Stomach smooth muscle (tissue), 2 donors: ENCODE data around the gene SLC7A8.
A peak's percentile ranks its signal among the peaks of the same experiment; 100 is the strongest.

Experiments
- H3K27ac ChIP-seq: one replicate; pipeline ENCODE4 v1.7.0; 2013; ENCODE audit warnings: mild to moderate bottlenecking, low read length, inconsistent platforms
- H3K27me3 ChIP-seq, 2 donors: one replicate each; pipeline ENCODE4 v1.7.0; 2013; ENCODE audit warnings: low read length in 2 of 2; ENCODE audit not compliant: insufficient read depth in 2 of 2, control insufficient read depth in 1 of 2
- H3K36me3 ChIP-seq, 2 donors: one replicate each; pipeline ENCODE4 v1.7.0; 2013; ENCODE audit warnings: low read length in 2 of 2; ENCODE audit not compliant: control insufficient read depth in 2 of 2, insufficient read depth in 2 of 2
- H3K4me1 ChIP-seq: one replicate; pipeline ENCODE4 v1.7.0; 2013; ENCODE audit warnings: low read length; ENCODE audit not compliant: control insufficient read depth, insufficient read depth
- H3K4me3 ChIP-seq, 2 donors: one replicate each; pipeline ENCODE4 v1.7.0; 2013; ENCODE audit warnings: low read length in 2 of 2
- H3K9ac ChIP-seq, 2 donors: one replicate each; pipeline ENCODE4 v1.7.0; 2013; ENCODE audit warnings: low read length in 2 of 2, mild to moderate bottlenecking in 1 of 2
- H3K9me3 ChIP-seq, 2 donors: one replicate each; pipeline ENCODE4 v1.7.0; 2013; ENCODE audit warnings: low read length in 2 of 2; ENCODE audit not compliant: control insufficient read depth in 2 of 2
- donor health status: healthy.
- donor health status: Pancreatic carcinoma.

The SLC7A8 gene

DNA sequence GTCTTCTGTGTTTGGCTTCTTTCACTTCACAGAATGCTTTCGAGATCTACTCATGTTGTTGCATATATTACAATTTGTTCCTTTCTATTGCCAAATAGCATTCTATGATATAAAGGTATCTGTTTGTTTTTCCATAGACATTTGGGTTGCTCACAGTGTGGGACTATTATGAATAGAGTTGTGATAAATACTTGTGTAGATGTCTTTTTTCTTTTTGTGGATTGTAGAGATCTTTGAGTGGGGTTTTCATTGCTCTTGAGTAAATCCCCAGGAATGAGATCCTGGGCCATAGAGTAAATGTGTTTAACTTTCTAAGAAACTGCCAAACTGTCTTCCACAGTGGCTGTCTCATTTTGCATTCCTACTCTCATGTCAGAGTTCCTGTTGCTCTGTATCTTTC lies 39.5 kb downstream of the SLC7A8 start:
- H3K27ac ChIP-seq, result no peak overlapping the region
- H3K4me1 ChIP-seq, result peaks cover 59% of the 10 kb centered on the region
- no peaks in the 10 kb centered on the region for H3K9me3 ChIP-seq

DNA sequence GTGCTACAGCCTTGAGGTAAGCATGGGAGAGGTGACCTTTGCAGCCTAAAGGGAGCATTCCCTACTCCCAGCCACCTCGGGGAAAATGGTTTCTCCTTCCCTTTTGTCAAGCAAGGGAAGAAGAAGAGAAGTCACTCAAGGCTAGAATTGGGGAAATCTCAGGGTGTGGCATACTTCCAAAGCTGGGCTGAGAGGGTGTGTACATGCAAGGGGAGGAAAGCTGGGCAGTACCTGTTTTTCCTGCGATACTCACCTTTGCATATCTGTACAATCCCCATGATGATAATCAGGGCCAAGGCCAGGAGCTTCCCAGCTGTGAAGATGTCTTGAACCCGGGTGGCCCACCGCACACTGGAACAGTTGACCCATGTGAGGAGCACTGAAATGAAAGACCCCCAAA lies 40.6 kb downstream of the SLC7A8 start:
- H3K4me3 ChIP-seq, result no peak overlapping the region
- H3K27ac ChIP-seq, result peak overlapping the region; percentile 91
- peaks cover 60% of the 10 kb centered on the region for H3K4me1 ChIP-seq

More for the DNA sequence above, 39.5 kb downstream of the SLC7A8 start:
- Histone ChIP-seq H3K4me3 (no peak overlapping the region), H3K9ac (no peak overlapping the region), H3K27me3 (no peaks in the 10 kb centered on the region), H3K36me3 (peaks cover 0 to 7% of the 10 kb centered on the region in 2 donors)

DNA sequence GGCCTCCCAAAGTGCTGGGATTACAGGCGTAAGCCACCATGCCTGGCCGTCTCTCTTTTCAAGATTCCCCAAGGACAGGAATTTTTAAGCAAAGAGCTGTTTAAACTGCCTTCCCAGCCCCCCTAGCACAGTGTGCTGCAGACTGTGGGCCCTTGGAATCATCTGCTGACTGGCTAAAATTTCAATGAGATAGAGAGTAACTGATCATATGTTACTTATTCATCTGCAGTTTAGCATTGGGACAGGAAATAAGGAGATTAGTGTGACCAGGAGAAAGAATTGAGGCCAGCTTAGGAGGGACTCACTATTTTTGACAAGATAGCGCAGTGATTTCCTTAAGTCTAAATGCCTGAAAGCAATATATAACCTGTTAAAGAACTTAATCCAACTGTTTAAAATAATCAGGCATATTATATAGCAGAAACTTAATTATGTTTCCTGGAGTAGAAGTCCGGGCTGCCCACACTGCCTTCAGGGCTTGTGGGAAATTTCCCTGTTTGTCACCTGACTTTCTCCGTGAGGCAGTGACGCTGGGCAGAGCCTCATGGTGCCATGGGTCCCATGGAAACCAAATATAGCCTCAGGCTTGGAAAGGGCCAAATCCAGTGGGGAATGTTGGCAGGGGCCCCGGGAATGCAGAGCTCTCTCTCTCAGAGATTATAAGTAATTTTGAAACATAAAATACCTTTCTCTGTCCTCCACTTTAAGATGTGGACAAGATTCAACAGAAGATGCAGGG lies 41.6 kb downstream of the SLC7A8 start:
- Histone ChIP-seq H3K27me3 (no peaks in the 10 kb centered on the region), H3K36me3 (peaks cover 0 to 8% of the 10 kb centered on the region in 2 donors), H3K4me3 (no peak overlapping the region), H3K4me1 (peaks cover 61% of the 10 kb centered on the region), H3K9ac (peak overlapping the region in 1 of 2 donors; percentile 55), H3K27ac (peak overlapping the region; percentile 91), H3K9me3 (no peaks in the 10 kb centered on the region)

More for the DNA sequence above, 40.6 kb downstream of the SLC7A8 start:
- Histone ChIP-seq H3K9me3 (no peaks in the 10 kb centered on the region), H3K9ac (no peak overlapping the region), H3K27me3 (no peaks in the 10 kb centered on the region), H3K36me3 (peaks cover 0 to 7% of the 10 kb centered on the region in 2 donors)

DNA sequence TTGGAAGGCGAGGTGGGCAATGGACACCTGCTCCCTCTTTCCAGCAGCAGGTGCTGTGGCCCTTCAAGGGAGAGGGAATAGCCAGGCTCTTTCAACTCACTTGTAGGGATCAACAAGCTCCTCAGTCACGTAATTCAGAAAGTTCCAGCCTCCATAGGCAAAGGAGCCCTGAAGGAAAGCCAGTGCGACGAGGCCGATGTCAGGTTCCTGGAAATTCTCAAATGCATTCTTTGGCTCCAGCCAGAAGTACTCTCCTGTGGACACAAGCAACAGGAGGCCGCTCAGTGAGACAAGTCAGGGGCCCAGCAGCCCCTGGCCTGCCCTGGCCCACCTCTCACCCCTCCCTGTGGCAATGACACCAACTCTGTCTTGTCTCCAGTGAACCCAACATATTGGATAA lies 43.1 kb downstream of the SLC7A8 start:
- Histone ChIP-seq H3K9me3 (no peaks in the 10 kb centered on the region), H3K4me1 (peaks cover 54% of the 10 kb centered on the region), H3K27ac (peak overlapping the region; percentile 91)

DNA sequence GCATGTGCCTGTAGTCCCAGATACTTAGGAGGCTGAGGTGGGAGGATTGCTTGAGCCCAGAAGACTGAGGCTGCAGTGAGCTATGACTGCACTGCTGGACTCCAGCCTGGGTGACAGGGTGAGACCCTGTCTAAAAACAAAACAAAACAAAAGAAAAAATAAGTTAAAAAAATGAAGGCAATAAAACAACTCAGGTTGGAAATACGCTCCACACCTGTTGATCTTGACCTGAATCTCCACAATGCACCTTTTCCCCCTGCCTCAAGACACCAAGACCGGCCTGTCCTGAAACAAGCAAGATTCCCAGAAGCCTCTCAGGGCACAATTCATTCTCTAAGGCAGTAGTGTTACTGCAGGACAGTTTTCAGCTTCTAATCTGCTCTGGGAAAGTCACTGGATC lies 43.6 kb downstream of the SLC7A8 start:
- H3K9me3 ChIP-seq, result no peaks in the 10 kb centered on the region
- peaks cover 54% of the 10 kb centered on the region for H3K4me1 ChIP-seq

More for the DNA sequence above, 43.1 kb downstream of the SLC7A8 start:
- Histone ChIP-seq H3K27me3 (no peaks in the 10 kb centered on the region), H3K9ac (peak overlapping the region; percentile 2 to 36), H3K4me3 (peak overlapping the region in 1 of 2 donors; percentile 8), H3K36me3 (peaks cover 0 to 15% of the 10 kb centered on the region in 2 donors)

DNA sequence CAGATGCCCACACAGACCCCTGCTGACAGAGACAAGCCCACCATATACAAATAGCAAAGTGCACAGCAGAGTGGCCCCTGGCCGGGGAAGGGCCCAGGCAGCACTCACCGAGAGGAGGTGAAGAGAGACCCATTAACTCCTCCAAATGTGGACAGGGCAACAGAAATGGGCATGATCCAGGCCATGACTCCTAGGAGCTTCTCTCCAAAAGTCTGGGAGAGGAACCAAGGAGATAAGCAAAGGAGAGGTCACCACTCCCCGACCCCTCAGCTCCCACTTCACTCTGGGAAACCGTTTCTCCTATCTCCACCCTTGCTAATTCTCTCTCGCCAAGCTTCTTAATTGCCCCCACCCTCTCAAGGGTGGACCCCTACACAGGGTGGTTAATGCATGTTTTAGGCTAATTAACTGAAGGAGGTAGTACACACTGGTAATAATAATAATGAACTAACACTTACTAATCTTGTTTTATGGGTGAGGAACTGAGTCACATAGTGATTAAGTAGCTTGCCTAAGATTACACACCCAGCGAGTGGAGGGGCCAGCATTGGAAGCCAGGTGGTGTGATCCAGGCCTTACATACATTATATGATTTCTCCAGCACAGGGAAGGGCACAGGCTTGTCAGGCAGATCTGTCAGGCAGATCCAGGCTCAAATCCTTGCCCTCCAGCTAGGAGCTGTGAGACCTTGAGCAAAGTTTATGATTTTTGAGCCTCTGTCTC lies 45.5 kb downstream of the SLC7A8 start:
- peaks cover 50% of the 10 kb centered on the region for H3K4me1 ChIP-seq
- no peak overlapping the region for H3K4me3 ChIP-seq
- no peaks in the 10 kb centered on the region for H3K9me3 ChIP-seq
- no peak overlapping the region for H3K9ac ChIP-seq
- H3K27ac ChIP-seq, result peak overlapping the region; percentile 41
- no peaks in the 10 kb centered on the region for H3K27me3 ChIP-seq
- H3K36me3 ChIP-seq, result peaks cover 0 to 15% of the 10 kb centered on the region in 2 donors

More for the DNA sequence above, 43.6 kb downstream of the SLC7A8 start:
- peak overlapping the region; percentile 91 for H3K27ac ChIP-seq
- peak overlapping the region; percentile 13 to 36 for H3K9ac ChIP-seq
- H3K27me3 ChIP-seq, result no peaks in the 10 kb centered on the region
- H3K36me3 ChIP-seq, result peaks cover 0 to 15% of the 10 kb centered on the region in 2 donors
- H3K4me3 ChIP-seq, result no peak overlapping the region

DNA sequence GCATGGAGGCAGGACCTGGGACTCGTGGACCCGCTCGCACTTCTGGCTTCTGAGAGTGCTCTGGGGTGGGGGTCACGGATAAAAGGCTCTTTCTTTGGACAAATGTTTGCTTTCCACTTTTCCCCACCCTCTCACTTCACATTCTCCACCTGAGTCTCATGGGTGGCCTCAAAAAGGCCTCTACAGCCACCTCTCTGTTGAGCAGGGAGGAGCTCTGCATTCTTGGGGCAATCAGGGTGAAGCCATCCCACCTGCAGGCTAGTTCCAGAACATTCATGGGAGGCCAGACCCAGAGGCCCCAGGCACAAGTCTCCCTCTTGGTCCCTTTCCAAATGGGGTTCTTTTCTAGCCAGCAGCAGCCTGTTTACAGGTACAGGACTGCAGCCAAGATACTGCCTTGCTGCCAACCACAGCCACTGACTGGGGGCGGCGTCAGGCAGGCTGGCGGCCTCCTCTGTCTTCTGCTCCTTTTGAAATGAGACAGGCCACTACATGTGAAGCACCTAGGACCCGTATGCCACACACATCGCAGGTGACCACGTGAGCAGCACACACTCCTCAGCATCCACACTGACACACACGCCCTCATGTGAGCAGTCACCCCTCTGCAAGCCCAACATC lies 46.2 kb downstream of the SLC7A8 start:
- Histone ChIP-seq H3K9me3 (no peaks in the 10 kb centered on the region), H3K36me3 (peaks cover 0 to 15% of the 10 kb centered on the region in 2 donors), H3K27ac (peak overlapping the region; percentile 41), H3K4me1 (peaks cover 44% of the 10 kb centered on the region), H3K4me3 (no peak overlapping the region), H3K9ac (no peak overlapping the region), H3K27me3 (no peaks in the 10 kb centered on the region)

DNA sequence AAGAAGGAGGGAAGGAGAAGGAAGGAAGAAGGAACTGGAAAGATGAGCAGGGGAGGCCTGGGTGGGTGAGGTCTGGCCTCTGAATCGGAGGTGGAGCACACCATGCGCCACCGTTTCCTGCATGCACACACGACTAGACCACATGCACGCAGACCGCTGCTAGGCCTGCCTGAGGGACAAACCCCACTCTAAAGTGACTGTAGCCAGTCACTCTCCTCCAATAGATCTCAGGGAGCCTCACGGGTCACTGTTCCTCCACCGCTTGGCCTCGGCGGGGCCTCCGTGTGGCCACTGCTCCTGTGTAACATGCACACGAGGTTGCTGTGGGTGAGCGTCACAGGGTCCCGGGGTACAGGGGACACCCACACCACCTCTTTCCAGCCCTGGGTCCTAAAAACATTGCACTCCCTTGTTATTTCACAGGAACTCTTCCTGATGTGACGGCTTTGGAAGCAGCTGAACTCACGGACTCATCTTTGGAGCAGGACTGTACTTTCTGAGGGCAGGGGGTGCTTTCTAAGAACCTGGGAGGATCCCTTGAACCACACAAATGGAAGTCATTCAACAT lies 46.8 kb downstream of the SLC7A8 start:
- Histone ChIP-seq H3K9me3 (no peaks in the 10 kb centered on the region), H3K36me3 (peaks cover 0 to 15% of the 10 kb centered on the region in 2 donors), H3K4me1 (peaks cover 38% of the 10 kb centered on the region), H3K4me3 (no peak overlapping the region), H3K27me3 (no peaks in the 10 kb centered on the region), H3K27ac (no peak overlapping the region), H3K9ac (no peak overlapping the region)

DNA sequence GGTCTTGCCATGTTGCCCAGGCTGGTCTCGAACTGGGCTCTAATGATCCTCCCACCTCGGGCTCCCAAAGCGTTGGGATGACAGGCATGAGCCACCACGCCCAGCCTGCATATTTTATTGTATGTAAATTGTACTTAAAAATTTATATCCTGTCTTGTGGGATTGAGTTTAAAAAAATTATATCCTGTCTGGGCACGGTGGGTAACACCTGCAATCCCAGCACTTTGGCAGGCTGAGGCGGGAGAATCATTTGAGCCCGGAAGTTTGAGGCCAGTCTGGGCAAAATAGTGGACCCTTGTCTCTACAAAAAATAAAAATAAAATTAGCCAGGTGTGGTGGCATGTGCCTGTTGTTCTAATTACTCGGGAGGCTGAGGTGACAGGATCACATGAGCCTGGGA lies 50.5 kb downstream of the SLC7A8 start:
- Histone ChIP-seq H3K4me1 (peaks cover 8% of the 10 kb centered on the region), H3K9me3 (no peaks in the 10 kb centered on the region), H3K4me3 (no peak overlapping the region), H3K36me3 (peaks cover 0 to 35% of the 10 kb centered on the region in 2 donors), H3K9ac (no peak overlapping the region), H3K27ac (no peak overlapping the region), H3K27me3 (no peaks in the 10 kb centered on the region)

DNA sequence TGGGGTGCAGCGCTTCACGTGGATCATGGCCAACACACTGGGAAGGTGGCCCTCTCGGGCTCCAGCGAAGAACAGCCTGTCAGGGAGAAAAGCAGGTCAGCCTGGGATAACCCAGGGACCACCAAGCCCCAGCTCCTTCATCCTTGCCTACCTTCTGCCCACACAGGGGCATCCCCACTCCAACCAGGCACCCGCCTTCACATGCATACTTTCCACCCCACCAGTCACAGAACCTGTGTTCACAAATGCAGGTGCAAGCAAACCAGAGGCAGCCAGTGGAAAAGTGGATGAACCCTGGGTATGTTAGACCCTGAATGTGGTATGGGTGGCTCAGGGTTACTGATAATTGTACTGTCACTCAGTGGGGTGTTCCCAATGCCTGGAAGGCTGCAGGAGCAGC lies 52.0 kb downstream of the SLC7A8 start:
- Histone ChIP-seq H3K36me3 (peaks cover 0 to 35% of the 10 kb centered on the region in 2 donors), H3K27ac (peak overlapping the region; percentile 6), H3K4me3 (no peak overlapping the region), H3K4me1 (no peaks in the 10 kb centered on the region), H3K27me3 (no peaks in the 10 kb centered on the region), H3K9ac (no peak overlapping the region), H3K9me3 (no peaks in the 10 kb centered on the region)
